NCI-H748 (cell line): Measurements from ENCODE around the gene KLF15.
A peak's percentile ranks its signal among the peaks of the same experiment; 100 is the strongest.

Experiments used
- DNase-seq: peaks from one replicate; lab custom pipeline; 2025; ENCODE audit not compliant: unreplicated experiment; lab: John Stamatoyannopoulos, UW

The KLF15 gene

DNA sequence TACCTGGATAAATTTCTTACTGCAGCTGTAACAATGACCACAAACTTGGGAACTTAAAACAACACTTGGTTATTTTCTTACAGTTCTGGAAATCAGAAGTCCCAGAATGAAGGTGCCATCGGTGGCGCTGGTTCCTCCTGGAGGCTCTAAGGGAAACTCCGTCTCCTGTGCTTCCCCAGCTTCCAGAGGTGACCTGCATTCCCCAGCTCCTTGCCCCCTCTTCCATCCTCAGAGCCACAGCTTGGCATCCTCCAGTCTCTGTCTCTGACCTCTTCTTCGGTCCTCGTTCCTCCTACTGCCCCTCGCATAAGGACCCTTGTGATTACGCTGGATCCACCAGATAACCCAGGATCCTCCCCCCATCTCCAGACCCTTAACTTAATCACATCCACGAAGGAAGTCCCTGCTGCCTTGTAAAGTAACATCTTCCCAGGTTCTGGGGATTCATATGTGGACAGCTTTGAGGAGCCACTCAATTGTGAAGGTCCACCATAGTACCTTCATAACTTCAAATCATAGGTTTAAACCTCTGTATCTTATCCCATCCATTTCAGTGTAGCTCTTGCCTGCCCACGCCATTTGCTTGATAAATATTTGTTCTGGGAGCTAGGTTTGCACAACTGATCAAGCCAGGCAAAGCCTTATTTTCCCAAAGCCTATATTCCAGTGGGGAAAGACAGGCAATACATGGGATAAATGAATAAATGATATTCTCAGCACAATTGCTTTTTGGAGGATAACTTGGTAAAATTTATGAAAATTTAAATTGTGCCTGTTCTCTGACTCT is 34.8 kb downstream of the KLF15 start:
- no peak for DNase-seq

DNA sequence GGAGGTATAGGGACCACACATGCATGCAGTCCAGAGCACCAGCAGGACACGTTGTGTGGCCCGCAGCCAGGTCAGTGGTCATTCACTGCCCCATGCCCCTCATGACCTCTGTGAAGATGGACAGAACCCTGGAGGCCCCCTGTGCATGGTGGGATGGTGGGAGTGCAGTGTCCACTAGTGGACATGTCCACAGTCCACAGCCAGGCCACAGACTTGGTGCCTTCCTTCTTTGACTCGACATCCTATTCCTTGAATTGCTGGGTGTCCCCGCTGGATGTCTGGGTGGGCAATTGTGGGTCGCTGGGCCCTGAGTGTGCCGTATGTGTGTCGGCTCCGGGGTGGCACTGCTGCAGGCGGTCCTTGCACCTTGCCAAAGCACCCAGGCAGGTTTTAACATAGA is 35.7 kb downstream of the KLF15 start:
- DNase-seq: no peak

DNA sequence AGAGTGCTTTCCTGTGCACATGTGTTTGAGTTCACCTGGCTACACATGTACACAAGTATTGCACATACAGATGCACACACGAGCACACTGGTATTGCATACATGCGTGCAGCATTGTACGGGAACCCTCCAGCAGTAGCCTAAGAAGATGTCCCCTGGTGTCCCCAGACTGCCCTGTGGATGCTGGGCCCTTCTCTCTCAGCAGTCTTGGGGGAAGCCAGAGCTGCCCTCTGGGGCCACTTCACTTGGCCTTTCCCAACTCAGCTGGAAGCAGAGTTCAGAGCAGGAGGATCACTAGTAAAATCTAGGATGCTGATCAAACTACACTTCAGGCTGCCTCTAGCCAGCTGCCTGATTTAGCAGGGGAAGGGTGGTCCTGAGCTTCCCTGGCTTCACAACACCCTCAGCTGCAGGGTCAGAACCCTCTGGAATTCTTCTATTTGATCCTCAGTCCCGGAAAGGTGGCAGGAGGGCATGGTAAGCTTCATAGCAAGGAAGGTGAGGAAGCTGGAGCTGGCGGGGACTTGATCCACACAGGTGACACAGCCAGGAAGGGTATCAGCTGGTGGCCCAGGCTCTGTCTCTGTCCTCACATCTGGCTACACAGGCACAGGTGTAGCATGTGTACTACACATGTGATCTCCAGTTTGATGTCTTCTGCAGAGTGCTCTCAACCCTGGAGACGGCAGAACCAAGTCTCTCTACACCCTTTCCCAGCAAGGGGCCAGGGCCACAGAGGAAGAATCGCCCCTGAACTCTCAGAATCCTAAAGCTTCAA is 36.5 kb downstream of the KLF15 start:
- DNase-seq: no peak

DNA sequence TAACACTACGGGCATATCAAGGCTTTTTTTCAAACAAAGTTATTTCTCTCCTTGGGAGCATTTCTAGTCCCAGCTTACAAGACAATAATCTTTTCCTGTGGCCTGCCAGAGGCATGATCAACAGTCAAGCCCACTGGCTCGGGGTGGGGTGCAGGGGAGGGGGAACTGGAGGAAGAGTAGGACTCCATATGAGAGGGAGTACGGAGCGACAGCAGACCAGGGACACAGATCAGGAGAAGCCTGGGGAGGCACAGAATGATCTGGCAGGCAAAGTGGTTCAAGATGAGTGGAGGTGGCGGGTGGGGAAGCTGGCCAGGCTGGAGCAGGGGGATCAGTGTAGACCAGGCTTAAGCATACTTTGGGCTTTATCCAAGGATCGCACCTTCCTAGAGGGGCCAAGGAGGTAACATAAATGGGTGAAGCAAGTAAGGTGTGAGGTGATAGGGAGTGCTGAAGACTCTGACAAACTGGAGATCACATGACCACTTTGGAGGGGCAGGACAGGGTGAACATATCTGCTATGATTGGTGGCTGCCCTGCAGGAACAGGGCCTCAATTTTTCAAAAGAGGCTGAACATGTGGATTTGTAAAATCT is 37.4 kb downstream of the KLF15 start:
- DNase-seq: no peak

DNA sequence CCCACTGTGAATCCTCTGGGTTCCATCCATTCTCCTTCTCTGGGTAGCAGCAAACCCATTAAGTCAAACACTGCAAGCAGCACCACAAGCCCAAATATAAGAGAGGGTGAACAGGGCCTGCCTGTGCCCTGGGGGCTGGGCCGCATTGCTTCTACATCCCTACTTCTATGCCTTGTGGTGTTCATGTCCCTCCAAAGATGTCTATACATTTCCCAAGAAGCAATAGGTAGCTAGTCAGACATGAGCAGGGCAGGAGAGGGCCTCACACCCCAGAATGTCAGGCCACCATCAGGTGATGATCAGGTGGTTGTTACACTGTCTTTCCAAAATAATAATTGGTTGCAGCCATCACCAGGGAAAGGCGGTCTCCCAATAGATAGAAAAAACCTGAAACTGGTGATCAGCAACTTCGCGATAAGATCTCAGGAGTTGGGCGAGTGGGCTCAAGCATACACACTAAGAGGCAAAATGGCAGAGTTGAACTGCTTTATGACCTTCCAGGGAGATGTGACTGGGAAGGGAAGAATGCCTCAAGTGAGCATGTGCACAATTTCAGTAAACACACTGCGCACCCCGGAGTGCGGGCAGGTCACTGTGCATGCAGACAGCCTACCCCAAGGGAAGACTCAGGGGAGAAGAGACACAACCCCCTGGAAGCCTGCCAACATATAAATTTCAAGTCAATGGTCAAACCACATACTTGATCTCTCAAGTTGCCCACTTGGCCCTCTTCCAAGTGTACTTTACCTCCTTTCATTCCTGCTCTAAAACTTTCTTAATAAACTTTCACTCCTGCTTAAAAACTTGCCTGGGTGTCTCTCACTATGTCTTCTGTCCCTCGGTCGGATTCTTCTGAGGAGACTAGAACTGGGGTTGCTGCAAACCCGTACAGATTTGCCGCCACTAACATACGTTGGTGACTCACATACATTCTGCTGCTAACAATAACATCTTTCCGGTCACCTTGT is 39.9 kb downstream of the KLF15 start:
- no peak for DNase-seq

DNA sequence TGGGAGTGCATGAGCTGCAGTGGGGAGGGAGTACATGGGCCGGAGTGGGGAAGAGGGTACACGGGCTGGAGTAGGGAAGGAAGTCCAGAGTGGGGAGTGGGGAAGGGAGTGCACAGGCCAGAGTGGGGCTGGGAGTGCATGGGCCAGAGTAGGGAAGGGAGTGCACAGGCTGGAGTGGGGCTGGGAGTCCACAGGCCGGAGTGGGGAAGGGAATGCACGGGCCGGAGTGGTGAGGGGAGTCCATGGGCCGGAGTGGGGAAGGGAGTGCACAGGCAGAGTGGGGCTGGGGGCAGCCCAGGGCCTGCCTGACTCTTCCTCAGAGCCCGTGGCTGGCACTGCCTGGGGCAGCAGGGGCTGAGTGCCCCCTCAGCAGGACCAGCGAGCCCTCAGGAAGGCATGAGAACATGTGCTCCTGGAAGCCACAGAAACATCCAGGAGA is 40.7 kb downstream of the KLF15 start:
- DNase-seq: no peak

DNA sequence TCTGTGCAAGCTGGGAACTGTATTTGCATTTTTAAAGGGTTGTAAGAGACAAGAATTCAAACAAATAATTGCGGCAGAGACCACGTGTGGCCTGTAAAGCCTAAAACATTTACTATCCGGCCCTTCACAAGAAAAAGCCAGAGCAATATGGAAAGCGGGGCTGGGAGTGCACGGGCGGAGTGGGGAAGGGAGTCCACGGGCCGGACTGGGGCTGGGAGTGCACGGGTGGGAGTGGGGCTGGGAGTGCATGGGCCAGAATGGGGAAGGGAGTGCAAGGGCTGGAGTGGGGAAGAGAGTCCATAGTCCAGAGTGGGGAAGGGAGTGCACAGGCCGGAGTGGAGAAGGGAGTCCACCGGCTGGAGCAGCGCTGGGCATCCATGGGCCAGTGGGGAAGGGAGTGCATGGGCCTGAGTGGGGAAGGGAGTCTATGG is 41.2 kb downstream of the KLF15 start:
- DNase-seq: no peak

DNA sequence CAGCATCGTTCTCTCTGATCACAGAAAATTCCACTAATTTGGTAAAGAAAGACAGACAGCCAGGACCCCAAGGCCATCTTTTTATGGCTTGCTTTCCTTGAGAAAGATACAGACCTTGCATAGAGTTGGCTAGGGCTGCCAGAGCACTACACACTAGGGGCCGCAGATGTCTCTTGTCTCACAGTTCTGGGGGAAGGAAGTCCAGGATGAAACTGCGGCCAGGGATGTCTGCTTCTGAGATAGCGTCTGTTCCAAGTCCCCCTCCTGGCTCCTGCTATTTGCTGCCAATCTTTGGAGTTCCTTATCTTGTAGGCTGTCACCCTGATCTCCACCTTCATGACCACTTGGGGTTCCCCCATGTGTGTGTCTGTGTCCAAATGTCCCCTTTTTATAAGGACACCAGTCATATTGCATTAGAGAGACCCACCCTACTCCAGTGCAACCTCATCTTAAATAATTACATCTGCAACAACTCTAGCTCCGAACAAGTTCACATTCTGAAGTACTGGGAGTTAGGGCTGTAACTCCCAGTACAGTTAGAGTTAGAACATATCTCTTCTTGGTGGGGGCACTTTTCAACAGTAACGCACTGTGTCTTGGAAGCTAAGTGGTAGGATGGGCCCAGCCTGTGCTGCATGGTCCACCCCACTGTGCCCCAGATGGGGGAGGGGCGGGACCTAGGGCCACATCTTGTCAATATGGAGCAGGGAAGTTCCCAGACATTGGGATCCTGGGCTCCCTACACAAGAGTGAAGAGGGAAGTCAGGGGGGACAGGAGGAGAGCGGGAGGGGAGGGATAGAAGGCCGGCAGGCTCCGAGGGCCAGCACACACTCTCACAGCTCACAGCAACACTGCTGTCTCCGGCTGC is 42.2 kb downstream of the KLF15 start:
- no peak for DNase-seq

DNA sequence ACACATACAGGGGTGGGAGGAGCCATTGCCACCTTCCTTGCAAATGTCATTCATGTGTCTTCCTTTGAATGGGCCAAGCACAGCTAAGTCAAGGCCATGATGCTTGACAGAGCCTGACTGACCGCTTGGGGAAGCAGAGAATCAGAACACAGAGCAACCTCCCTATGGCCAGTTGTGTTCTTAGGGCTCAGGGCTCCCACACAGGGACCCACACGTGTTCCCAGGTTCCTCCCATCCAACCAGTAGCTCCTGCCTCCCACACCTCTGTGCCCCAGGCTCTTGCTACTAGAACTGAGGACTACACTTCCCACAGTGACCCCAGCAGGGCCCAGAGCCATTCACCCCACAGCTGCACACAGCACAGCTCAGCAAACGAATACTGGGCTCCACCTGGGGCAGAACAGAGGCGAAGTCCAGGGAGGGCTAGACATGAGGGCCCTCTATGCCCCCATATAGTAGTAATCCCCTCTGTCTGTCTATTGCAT is 42.9 kb downstream of the KLF15 start:
- DNase-seq: no peak

DNA sequence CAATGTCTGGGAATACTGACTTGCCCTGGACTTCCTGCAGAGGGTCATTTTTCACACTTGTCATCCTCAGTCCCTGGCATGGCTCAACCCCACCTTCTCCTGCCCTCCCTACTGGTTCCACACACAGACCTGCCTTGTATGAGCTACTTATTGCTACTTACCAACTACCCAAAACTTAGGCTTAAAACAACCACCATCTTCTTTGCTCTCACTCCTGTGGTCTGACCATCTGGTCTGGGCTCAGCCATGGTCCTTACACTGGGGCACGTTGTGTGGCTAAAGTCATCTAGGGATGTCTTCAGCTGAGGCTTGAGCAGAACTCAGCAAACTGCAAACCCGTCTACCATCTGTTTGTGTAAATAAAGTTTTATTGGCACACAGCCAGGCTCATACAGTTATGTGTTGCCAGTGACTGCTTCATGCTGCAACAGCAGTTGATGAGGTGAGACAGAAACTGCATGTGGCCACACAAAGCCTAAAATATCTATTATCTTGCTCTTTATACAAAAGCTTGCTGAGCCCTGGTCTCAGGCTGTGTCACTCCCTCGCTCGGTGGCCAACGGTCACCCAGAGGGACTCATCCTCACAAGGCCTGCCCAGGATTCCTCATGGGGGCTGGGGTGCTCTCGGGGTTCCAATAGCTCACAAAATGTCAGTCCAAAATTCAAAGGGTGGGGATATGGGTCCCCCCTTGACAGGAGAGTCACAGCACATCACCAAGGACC is 43.5 kb downstream of the KLF15 start:
- peak; percentile 8 for DNase-seq

DNA sequence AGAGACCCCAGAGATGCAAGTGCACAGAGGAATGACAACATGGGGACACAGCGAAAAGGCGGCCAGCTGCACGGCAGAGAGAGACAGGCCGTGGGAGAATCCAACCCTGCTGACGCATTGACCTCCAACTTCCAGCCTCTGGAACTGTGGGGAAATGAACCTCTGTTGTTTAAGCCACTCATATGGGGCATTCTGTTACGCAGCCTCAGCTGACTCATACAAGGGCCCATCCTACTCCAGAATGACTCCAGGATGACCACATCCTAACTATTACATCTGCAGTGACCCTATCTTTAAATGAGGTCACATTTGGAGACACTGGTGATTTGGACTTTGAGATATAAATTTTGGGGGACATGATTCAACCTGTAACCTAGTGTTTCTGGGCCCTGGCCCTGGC is 44.0 kb downstream of the KLF15 start:
- no peak for DNase-seq

DNA sequence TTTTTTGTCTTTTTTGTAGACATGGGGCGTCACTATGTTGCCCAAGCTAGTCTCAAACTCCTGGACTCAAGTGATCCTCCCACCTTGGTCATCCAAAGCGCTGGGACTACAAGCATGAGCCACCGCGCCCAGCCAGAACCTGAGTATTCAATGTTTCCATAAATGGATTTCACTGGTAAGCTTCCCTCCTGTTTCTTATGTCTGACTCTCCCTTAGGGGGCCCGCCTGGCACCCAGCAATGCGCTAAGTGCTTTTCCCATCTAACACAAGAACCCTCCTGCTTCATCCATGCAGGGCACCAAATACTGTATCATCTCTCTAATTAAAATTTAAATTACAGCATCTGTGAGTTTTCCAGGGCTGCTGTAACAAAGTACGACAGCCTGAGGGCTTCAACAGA is 44.9 kb downstream of the KLF15 start:
- DNase-seq: no peak

DNA sequence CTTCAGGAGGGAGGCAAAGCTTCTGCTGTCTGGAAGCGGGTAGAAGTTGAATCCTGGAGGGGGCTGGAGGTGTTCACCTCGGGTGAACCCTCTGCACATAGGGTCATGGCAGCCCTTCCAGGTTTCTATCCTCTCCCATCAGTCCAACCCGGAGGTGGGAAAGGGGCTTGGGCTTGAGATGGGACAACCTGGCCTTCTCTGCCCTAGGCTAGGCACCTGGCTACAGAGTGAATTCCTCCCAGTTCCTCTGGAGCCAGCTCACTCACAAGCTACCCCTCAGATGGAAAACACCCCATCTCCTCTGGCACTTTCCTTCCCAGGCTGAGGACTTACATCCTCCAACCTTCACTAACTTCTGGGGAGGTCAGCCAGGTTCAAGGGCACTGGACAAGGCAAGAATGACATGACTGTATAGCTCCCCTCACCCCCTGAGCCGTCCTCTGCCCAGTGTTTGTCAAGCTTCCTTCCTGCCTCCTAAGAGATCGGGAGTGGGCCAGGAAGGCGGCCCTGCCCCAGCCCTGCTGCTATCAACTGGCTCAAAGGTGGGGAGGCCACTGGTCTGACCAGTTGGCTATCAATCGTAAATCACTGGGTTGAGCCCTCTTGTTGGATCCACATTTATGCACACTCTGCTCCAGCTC is 45.8 kb downstream of the KLF15 start:
- DNase-seq: no peak

DNA sequence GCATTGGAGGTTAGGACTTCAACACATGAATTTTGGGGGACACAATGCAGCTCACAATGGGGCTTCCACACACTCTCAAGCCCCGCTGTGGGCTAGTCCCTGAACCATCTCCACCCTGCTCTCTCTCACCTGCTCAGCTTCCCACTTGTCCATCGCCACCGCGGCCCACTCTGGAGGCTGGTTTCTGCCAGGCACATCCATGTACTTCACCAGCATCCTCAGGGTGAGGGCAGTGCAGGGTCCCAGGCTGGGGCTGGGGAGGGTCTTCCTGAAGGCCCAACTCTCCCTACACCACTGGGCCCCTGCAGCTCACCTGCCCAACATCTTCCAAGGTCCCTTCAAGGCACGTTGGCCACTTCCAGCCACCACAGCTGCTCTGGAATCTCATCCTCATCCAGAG is 46.4 kb downstream of the KLF15 start:
- DNase-seq: no peak

DNA sequence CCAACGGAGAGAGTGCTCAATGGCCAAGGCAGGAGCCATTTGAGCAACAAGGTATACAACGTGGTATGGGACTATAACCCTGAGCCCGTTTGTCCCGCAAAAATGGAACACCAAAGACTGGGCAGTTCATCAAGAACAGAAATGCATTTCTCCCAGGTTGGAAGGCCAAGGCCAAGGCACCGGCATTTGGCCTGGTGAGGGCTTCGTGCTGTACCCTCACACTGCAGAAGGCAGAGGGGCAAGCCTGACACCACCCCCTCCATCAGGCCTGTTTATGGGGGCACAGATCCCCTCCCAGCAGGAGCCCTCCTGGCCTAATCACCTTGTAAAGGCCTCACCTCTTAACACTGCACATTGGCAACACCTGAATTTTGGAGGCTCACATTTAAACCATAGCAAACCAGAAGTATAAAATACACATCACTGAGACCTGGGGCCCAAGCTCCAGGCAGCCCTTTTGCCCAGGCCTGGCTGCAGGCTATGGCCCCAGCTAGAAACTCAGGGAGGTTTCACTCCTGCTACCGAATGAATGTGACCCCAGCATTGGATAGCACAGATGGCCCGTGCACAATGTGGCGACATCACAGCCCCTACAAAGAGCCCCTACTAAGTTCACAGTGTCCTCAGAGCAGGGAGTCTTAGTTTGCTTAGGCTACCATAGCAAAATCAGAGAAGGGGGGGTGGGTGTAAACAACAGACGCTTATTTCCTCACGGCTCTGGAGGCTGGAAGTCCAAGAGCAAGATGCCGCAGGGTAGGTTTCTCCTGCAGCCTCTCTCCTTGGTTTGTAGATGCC is 47.1 kb downstream of the KLF15 start:
- DNase-seq: no peak

DNA sequence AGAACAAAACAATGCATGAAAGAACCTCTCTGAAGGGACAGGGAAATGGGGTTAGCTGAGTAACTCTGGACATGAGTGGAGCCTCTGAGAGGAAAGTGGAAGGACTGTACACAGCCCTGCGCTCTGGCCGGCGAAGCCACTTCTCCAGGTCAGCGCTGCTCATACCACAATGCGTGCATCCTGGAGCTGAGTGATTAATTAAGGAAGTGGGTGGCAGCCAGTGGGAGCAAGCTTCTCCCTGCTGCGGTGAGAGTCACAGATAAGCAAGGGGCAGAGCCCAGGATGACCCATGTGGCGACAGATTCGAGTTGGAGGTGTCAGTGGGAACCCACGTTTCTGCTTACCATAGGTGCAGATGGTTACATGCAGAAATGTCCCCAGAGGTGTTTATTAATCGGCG is 48.0 kb downstream of the KLF15 start:
- no peak for DNase-seq

DNA sequence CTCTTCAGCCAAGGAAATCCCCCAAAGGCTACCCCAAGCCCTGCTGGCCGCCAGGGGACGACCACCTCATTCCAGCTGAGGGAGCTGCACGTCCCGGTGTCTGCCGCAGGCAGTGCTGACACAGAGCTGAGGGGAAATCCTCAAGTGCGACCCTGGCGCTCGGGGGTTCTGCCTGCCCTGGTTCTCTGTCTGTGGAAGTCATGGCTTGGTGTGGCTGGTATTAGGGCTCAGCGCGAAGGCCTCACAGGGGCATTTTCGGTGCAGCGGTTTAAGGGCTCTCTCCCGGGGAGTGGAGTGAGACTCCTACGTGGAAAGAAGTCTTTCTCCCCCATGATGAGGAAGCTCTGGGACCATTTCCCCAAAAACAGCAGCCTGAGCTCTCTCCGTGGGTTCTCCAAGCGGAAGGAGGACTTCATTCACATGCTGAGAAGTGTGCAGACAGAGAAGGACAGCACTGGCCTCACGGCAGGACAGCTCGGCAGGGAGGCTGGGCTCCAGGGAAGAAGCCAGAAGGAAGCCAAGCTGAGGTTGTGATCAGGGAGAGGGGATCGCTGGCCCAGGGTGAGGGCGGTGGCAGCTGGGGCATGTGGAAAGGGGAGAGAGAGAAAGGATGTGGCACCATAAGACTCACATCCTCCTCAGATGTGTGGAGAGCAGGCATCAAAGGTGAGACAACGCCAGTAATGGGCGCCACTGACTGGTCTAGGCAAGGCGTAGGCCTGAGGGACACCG is 48.6 kb downstream of the KLF15 start:
- no peak for DNase-seq
